Measurements from ENCODE around the gene ACTG2. TPM values are rescaled to one million over a fixed set of nuclear protein-coding genes. Genes with fewer than 3 reads are reported as not detected.
"Not testable (repeated sequence)": the region's sequence is repeated elsewhere in the genome, so short reads cannot be mapped to it uniquely, and the experiment has no call there.

ACTG2 gene
- total RNA-seq, 8 experiments from 2014 or later, result 0.60 to 228 (median 3.5) TPM

GRCh38 chr2:73896362-73897239, 3.8 kb downstream of the ACTG2 start:
- WGBS, 10 experiments, result 45 to 100% (median 78%) methylated on average over 1 to 7 of the region's 15 CpGs; no CpG with 5 or more reads in 2 of the 10 experiments
- in situ Hi-C loops (cut with MboI; ENCODE audit: low pct_unique_long_range_greater_than_20kb in 2 of 9, low sequenced_read_pairs in 9 of 9, unreplicated experiment in 9 of 9), result no loop called here
- Histone ChIP-seq H3K27ac (no peak overlapping the region), H3K4me1 (replicated peaks in 1 of 2) (no peaks in the 10 kb centered on the region), H3K4me3 (no peak overlapping the region)
- no peak for ATAC-seq (replicated peaks in 6 of 8)

DNA sequence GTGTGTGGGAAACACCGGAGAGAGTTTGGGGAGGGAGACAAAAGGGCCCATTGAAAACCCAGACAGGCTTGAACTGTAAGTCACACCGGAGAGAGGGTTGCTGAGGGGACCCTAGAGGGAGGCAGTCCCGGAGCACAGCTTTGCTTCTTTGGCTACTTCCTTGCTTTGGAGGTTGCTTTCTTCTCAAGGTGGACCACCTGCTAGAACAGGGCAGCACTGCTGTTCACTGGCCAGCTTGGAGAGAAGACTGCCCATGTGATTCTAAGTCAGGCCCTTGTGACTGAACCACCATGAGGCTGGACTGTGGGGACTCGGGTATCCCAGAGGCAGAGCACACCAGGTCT, 4.4 kb downstream of the ACTG2 start:
- 20 to 83% (median 63%) methylated on average over 1 to 2 of the region's 4 CpGs; no CpG with 5 or more reads in 6 of the 10 experiments for WGBS, 10 experiments
- no peaks in the 10 kb centered on the region for H3K4me1 ChIP-seq (replicated peaks in 1 of 2)
- ATAC-seq (replicated peaks in 6 of 8), result no peak
- H3K27ac ChIP-seq, result no peak overlapping the region
- in situ Hi-C loops (cut with MboI; ENCODE audit: low pct_unique_long_range_greater_than_20kb in 2 of 9, low sequenced_read_pairs in 9 of 9, unreplicated experiment in 9 of 9), result no loop called here
- no peak overlapping the region for H3K4me3 ChIP-seq

DNA sequence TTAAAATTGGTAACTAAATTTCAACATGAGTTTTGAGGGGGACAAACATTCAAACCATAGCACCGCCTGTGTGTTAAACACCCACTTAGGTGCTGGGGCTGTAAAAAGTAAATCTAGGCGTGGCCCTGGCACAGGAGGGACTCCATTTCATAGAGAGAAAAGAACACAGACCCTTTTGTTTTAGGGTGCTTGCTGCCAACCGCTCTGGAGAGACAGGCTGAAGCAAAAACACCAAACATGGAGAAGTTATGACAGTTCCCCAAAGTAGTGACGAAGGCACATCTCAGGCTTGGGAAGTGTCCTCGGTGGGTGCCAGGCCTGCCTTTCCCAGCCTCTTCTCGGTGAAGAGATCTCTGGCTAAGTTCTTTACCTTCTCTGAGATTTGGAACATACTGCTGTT, 5.1 kb downstream of the ACTG2 start:
- no peak for ATAC-seq (replicated peaks in 6 of 8)
- Histone ChIP-seq H3K27ac (no peak overlapping the region), H3K4me3 (no peak overlapping the region), H3K4me1 (replicated peaks in 1 of 2) (no peaks in the 10 kb centered on the region)
- 69 to 100% (median 77%) methylated on average over 1 to 5 of the region's 6 CpGs; no CpG with 5 or more reads in 4 of the 10 experiments for WGBS, 10 experiments
- in situ Hi-C loops (cut with MboI; ENCODE audit: low pct_unique_long_range_greater_than_20kb in 2 of 9, low sequenced_read_pairs in 9 of 9, unreplicated experiment in 9 of 9), result no loop called here

- H3K27ac ChIP-seq, result no peak overlapping the region
- in situ Hi-C loops (cut with MboI; ENCODE audit: low pct_unique_long_range_greater_than_20kb in 2 of 9, low sequenced_read_pairs in 9 of 9, unreplicated experiment in 9 of 9), result no loop called here
- WGBS, 10 experiments, result 20 to 100% (median 63%) methylated on average over 1 to 3 of the region's 8 CpGs; no CpG with 5 or more reads in 6 of the 10 experiments
- no peaks in the 10 kb centered on the region for H3K4me1 ChIP-seq (replicated peaks in 1 of 2)
- H3K4me3 ChIP-seq, result no peak overlapping the region
- ATAC-seq (replicated peaks in 6 of 8), result no peak
These were observed 7.1 kb downstream of the ACTG2 start for GRCh38 chr2:73899801-73900336.

- H3K4me3 ChIP-seq, result no peak overlapping the region
These were observed 8.3 kb downstream of the ACTG2 start for GRCh38 chr2:73901143-73901542.

GRCh38 chr2:73902284-73902683, 9.5 kb downstream of the ACTG2 start:
- Histone ChIP-seq H3K4me1 (replicated peaks in 1 of 2) (no peaks in the 10 kb centered on the region), H3K4me3 (no peak overlapping the region), H3K27ac (no peak overlapping the region)
- in situ Hi-C loops (cut with MboI; ENCODE audit: low pct_unique_long_range_greater_than_20kb in 2 of 9, low sequenced_read_pairs in 9 of 9, unreplicated experiment in 9 of 9), result no loop called here
- 0 to 74% (median 61%) methylated on average over 1 to 4 of the region's 4 CpGs; no CpG with 5 or more reads in 4 of the 10 experiments for WGBS, 10 experiments
- ATAC-seq (replicated peaks in 6 of 8), result no peak

More at GRCh38 chr2:73901143-73901542, 8.3 kb downstream of the ACTG2 start:
- no peak for ATAC-seq (replicated peaks in 6 of 8)
- in situ Hi-C loops (cut with MboI; ENCODE audit: low pct_unique_long_range_greater_than_20kb in 2 of 9, low sequenced_read_pairs in 9 of 9, unreplicated experiment in 9 of 9), result no loop called here
- Histone ChIP-seq H3K27ac (no peak overlapping the region), H3K4me1 (replicated peaks in 1 of 2) (no peaks in the 10 kb centered on the region)
- 91% methylated on average over 6 of the region's 10 CpGs; no CpG with 5 or more reads in 9 of the 10 experiments for WGBS, 10 experiments

GRCh38 chr2:73903313-73903712, 10.5 kb downstream of the ACTG2 start:
- no peak overlapping the region for H3K27ac ChIP-seq
- no peaks in the 10 kb centered on the region for H3K4me1 ChIP-seq (replicated peaks in 1 of 2)
- no peak for ATAC-seq (replicated peaks in 6 of 8)
- in situ Hi-C loops (cut with MboI; ENCODE audit: low pct_unique_long_range_greater_than_20kb in 2 of 9, low sequenced_read_pairs in 9 of 9, unreplicated experiment in 9 of 9), result no loop called here
- H3K4me3 ChIP-seq, result no peak overlapping the region
- WGBS, 10 experiments, result 25 to 100% (median 72%) methylated on average over 1 to 4 of the region's 4 CpGs; no CpG with 5 or more reads in 2 of the 10 experiments

- in situ Hi-C loops (cut with MboI; ENCODE audit: low pct_unique_long_range_greater_than_20kb in 2 of 9, low sequenced_read_pairs in 9 of 9, unreplicated experiment in 9 of 9); ATAC-seq (replicated peaks in 6 of 8): not testable (repeated sequence)
- 69 to 94% (median 90%) methylated on average over 2 to 5 of the region's 5 CpGs for WGBS, 10 experiments
These were observed 11.3 kb downstream of the ACTG2 start for GRCh38 chr2:73903949-73904613.

DNA sequence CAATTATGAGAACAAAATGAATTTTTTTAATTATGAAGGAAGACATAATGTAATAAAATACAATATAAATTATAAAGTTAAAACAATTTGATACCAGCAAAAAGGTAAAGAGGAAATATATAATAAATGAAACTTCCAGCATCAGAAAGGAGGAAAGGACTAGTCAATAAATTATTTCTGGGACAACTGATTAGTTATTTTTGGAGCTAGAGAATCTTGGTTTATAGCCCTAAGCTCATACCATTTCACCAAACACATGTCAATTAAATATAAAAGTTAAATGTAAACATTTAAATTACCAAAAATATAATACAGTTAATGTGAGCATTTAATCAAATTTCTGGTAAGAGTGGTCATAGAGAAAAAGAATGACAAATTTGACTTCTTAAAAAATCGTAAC, 12.1 kb downstream of the ACTG2 start:
- no peak overlapping the region for H3K27ac ChIP-seq
- in situ Hi-C loops (cut with MboI; ENCODE audit: low pct_unique_long_range_greater_than_20kb in 2 of 9, low sequenced_read_pairs in 9 of 9, unreplicated experiment in 9 of 9), result no loop called here
- H3K4me3 ChIP-seq, result no peak overlapping the region
- H3K4me1 ChIP-seq (replicated peaks in 1 of 2), result no peaks in the 10 kb centered on the region
- ATAC-seq (replicated peaks in 6 of 8), result no peak
- WGBS, 10 experiments, result 40 to 95% (median 82%) methylated on average over 1 of the region's 1 CpG

More at GRCh38 chr2:73903949-73904613, 11.3 kb downstream of the ACTG2 start:
- H3K4me3 ChIP-seq; H3K27ac ChIP-seq; H3K4me1 ChIP-seq (replicated peaks in 1 of 2): not testable (repeated sequence)

DNA sequence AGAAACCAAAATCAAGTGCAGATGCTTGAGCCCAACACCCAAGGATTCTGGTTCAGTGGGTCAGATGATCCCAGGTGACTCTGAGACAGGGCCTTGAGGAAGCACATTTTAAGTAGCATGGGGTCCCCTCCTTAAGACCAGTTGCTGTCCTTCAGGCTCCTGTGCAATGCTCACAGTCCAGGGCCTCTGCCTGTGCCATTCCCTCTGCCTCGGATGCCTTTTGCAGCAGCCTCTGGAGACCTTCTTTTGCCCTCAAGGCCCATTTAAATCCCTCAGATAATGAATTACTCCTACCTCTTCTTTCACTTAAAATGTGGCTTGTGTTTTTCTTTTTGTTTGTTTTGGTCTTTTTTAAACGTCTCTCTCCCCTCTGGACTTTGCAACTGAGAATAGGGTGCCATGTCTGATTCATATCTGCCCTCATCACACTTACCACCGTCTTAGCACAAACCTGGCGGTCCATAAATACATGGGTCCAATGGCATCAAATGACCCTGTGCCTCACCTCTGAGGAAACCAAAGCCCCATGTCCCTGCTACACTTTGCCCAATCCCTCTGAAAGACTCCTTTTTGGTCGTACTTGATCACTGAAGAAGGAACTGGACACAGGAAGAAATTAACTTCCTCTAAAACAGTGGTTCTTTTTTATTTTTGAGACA, 14.2 kb downstream of the ACTG2 start:
- WGBS, 10 experiments, result 0 to 100% (median 87%) methylated on average over 1 to 4 of the region's 5 CpGs; no CpG with 5 or more reads in 1 of the 10 experiments
- no peaks in the 10 kb centered on the region for H3K4me1 ChIP-seq (replicated peaks in 1 of 2)
- H3K27ac ChIP-seq, result no peak overlapping the region
- in situ Hi-C loops (cut with MboI; ENCODE audit: low pct_unique_long_range_greater_than_20kb in 2 of 9, low sequenced_read_pairs in 9 of 9, unreplicated experiment in 9 of 9), result no loop called here
- no peak for ATAC-seq (replicated peaks in 6 of 8)
- no peak overlapping the region for H3K4me3 ChIP-seq

DNA sequence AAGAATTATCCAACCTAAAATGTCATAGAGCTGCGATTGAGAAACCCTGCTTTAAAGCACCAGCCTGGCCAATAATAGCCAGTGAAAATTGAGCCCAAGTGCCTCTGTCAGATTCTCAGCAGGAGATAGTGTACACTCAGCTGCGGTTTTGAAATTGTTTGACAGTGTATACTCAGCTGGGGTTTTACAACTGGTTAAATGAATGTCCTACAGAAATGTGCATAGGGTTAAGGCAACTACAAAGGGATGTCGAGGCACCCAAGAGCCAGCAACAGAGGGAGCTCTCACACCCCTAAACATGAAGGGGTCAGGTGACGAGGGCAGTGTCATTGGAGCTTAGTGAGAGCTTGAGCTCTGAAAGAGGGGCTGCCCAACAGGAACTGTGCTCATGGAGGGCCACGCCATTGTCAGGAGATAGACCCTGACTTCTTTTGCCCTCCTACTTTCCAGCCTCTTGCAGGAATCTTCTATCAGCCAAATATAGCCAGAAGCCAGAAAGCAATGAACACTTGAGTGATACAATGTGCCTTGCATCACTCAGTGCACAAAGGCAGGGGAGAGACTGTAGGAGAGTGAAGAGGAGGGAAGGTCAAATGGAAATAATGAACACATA, 15.1 kb downstream of the ACTG2 start:
- Histone ChIP-seq H3K27ac (no peak overlapping the region), H3K4me1 (replicated peaks in 1 of 2) (no peaks in the 10 kb centered on the region), H3K4me3 (no peak overlapping the region)
- WGBS, 10 experiments, result 0 to 90% (median 52%) methylated on average over 2 to 5 of the region's 5 CpGs; no CpG with 5 or more reads in 3 of the 10 experiments
- ATAC-seq (replicated peaks in 6 of 8), result peak in 4 of 8 experiments; percentile 41 to 86 (median 80)
- in situ Hi-C loops (cut with MboI; ENCODE audit: low pct_unique_long_range_greater_than_20kb in 2 of 9, low sequenced_read_pairs in 9 of 9, unreplicated experiment in 9 of 9), result no loop called here

- no peaks in the 10 kb centered on the region for H3K4me1 ChIP-seq (replicated peaks in 1 of 2)
- no peak overlapping the region for H3K27ac ChIP-seq
- in situ Hi-C loops (cut with MboI; ENCODE audit: low pct_unique_long_range_greater_than_20kb in 2 of 9, low sequenced_read_pairs in 9 of 9, unreplicated experiment in 9 of 9), result no loop called here
- WGBS, 10 experiments, result 66 to 100% (median 75%) methylated on average over 3 to 8 of the region's 10 CpGs; no CpG with 5 or more reads in 2 of the 10 experiments
- no peak for ATAC-seq (replicated peaks in 6 of 8)
- no peak overlapping the region for H3K4me3 ChIP-seq
These were observed 16.2 kb downstream of the ACTG2 start for GRCh38 chr2:73908689-73909652.
